Measurements from ENCODE around the gene TMEM26. TPM values are rescaled to one million over a fixed set of nuclear protein-coding genes. Genes with fewer than 3 reads are reported as not detected.

The TMEM26 gene
- total RNA-seq, 2 experiments from 2014 or later: not detected

GRCh38 chr10:61471491-61471890 lies 18.3 kb upstream of the TMEM26 start:
- Mint-ChIP-seq H3K9me3 (no peaks in the 10 kb centered on the region), H3K36me3 (ENCODE audit: low read depth) (no peaks in the 10 kb centered on the region), H3K4me3 (no peak overlapping the region), H3K4me1 (no peaks in the 10 kb centered on the region), H3K27me3 (no peaks in the 10 kb centered on the region), H3K27ac (no peak overlapping the region)
- ChIA-PET POLR2A (no interaction called here), CTCF (no interaction called here)
- no peak for DNase-seq

GRCh38 chr10:61470740-61471139 lies 17.6 kb upstream of the TMEM26 start:
- Mint-ChIP-seq H3K4me3 (no peak overlapping the region), H3K27ac (no peak overlapping the region), H3K9me3 (no peaks in the 10 kb centered on the region), H3K36me3 (ENCODE audit: low read depth) (no peaks in the 10 kb centered on the region), H3K27me3 (peaks cover under 1% of the 10 kb centered on the region), H3K4me1 (no peaks in the 10 kb centered on the region)
- no peak for DNase-seq
- ChIA-PET CTCF (no interaction called here), POLR2A (no interaction called here)

- Mint-ChIP-seq H3K36me3 (ENCODE audit: low read depth) (no peaks in the 10 kb centered on the region), H3K27ac (no peak overlapping the region), H3K4me3 (no peak overlapping the region), H3K9me3 (no peaks in the 10 kb centered on the region), H3K4me1 (no peaks in the 10 kb centered on the region), H3K27me3 (peaks cover 1% of the 10 kb centered on the region)
- no peak for DNase-seq
- ChIA-PET CTCF (no interaction called here), POLR2A (no interaction called here)
Observed at GRCh38 chr10:61465901-61466632, 12.9 kb upstream of the TMEM26 start.

- no peak for DNase-seq
- Mint-ChIP-seq H3K4me3 (no peak overlapping the region), H3K27me3 (peaks cover 1% of the 10 kb centered on the region), H3K4me1 (no peaks in the 10 kb centered on the region), H3K9me3 (no peaks in the 10 kb centered on the region), H3K27ac (no peak overlapping the region), H3K36me3 (ENCODE audit: low read depth) (no peaks in the 10 kb centered on the region)
- POLR2A ChIA-PET: no interaction called here
- CTCF ChIA-PET: no interaction called here
Observed at GRCh38 chr10:61465171-61465496, 12.0 kb upstream of the TMEM26 start.

- Mint-ChIP-seq H3K4me3 (no peak overlapping the region), H3K9me3 (no peaks in the 10 kb centered on the region), H3K27me3 (peaks cover 1% of the 10 kb centered on the region), H3K27ac (no peak overlapping the region), H3K36me3 (ENCODE audit: low read depth) (no peaks in the 10 kb centered on the region), H3K4me1 (no peaks in the 10 kb centered on the region)
- ChIA-PET POLR2A (no interaction called here), CTCF (no interaction called here)
- DNase-seq: no peak
Observed at GRCh38 chr10:61464461-61465170, 11.4 kb upstream of the TMEM26 start.

GRCh38 chr10:61463035-61463909 lies 10.1 kb upstream of the TMEM26 start:
- Mint-ChIP-seq H3K9me3 (no peaks in the 10 kb centered on the region), H3K4me1 (no peaks in the 10 kb centered on the region), H3K27me3 (peaks cover 3% of the 10 kb centered on the region), H3K36me3 (ENCODE audit: low read depth) (no peaks in the 10 kb centered on the region), H3K4me3 (no peak overlapping the region), H3K27ac (no peak overlapping the region)
- no peak for DNase-seq
- ChIA-PET CTCF (no interaction called here), POLR2A (no interaction called here)

- Mint-ChIP-seq H3K4me3 (no peak overlapping the region), H3K4me1 (no peaks in the 10 kb centered on the region), H3K27ac (no peak overlapping the region), H3K36me3 (ENCODE audit: low read depth) (no peaks in the 10 kb centered on the region), H3K9me3 (no peaks in the 10 kb centered on the region), H3K27me3 (peaks cover 9% of the 10 kb centered on the region)
- ChIA-PET POLR2A (no interaction called here), CTCF (no interaction called here)
- no peak for DNase-seq
Observed at GRCh38 chr10:61460835-61461234, 7.7 kb upstream of the TMEM26 start.

GRCh38 chr10:61458031-61458430 lies 4.8 kb upstream of the TMEM26 start:
- CTCF ChIA-PET: no interaction called here
- Mint-ChIP-seq H3K27ac (no peak overlapping the region), H3K4me1 (no peaks in the 10 kb centered on the region)

GRCh38 chr10:61456095-61456789 lies 3.1 kb upstream of the TMEM26 start:
- H3K36me3 Mint-ChIP-seq (ENCODE audit: low read depth): no peaks in the 10 kb centered on the region
- no peak overlapping the region for H3K27ac Mint-ChIP-seq
- H3K4me1 Mint-ChIP-seq: peaks cover 3% of the 10 kb centered on the region
- DNase-seq: no peak
- peaks cover 41% of the 10 kb centered on the region for H3K27me3 Mint-ChIP-seq
- POLR2A ChIA-PET: no interaction called here
- CTCF ChIA-PET: no interaction called here
- no peak overlapping the region for H3K4me3 Mint-ChIP-seq
- H3K9me3 Mint-ChIP-seq: no peaks in the 10 kb centered on the region

More at GRCh38 chr10:61458031-61458430, 4.8 kb upstream of the TMEM26 start:
- POLR2A ChIA-PET: no interaction called here
- Mint-ChIP-seq H3K4me3 (no peak overlapping the region), H3K9me3 (no peaks in the 10 kb centered on the region), H3K36me3 (ENCODE audit: low read depth) (no peaks in the 10 kb centered on the region), H3K27me3 (peaks cover 24% of the 10 kb centered on the region)
- DNase-seq: no peak

- Mint-ChIP-seq H3K36me3 (ENCODE audit: low read depth) (no peaks in the 10 kb centered on the region), H3K4me3 (no peak overlapping the region), H3K4me1 (peaks cover 3% of the 10 kb centered on the region), H3K27me3 (peaks cover 45% of the 10 kb centered on the region), H3K27ac (no peak overlapping the region), H3K9me3 (no peaks in the 10 kb centered on the region)
- CTCF ChIA-PET: no interaction called here
- POLR2A ChIA-PET: no interaction called here
- DNase-seq: no peak
Observed at GRCh38 chr10:61455656-61456055, 2.5 kb upstream of the TMEM26 start.

GRCh38 chr10:61454541-61454940 lies 1.4 kb upstream of the TMEM26 start:
- POLR2A ChIA-PET: no interaction called here
- CTCF ChIA-PET: no interaction called here

GRCh38 chr10:61452151-61452651 lies 980 bp downstream of the TMEM26 start:
- Mint-ChIP-seq H3K9me3 (no peaks in the 10 kb centered on the region), H3K4me1 (peaks cover 3% of the 10 kb centered on the region), H3K27me3 (peaks cover 53% of the 10 kb centered on the region), H3K4me3 (no peak overlapping the region), H3K36me3 (ENCODE audit: low read depth) (no peaks in the 10 kb centered on the region), H3K27ac (no peak overlapping the region)
- no peak for DNase-seq
- CTCF ChIA-PET: no interaction called here
- POLR2A ChIA-PET: no interaction called here

More at GRCh38 chr10:61454541-61454940, 1.4 kb upstream of the TMEM26 start:
- Mint-ChIP-seq H3K9me3 (no peaks in the 10 kb centered on the region), H3K4me3 (no peak overlapping the region), H3K4me1 (peaks cover 3% of the 10 kb centered on the region), H3K27me3 (peaks cover 50% of the 10 kb centered on the region), H3K36me3 (ENCODE audit: low read depth) (no peaks in the 10 kb centered on the region), H3K27ac (no peak overlapping the region)
- DNase-seq: no peak

GRCh38 chr10:61451357-61451756 lies 1.8 kb downstream of the TMEM26 start:
- POLR2A ChIA-PET: no interaction called here
- CTCF ChIA-PET: no interaction called here
- Mint-ChIP-seq H3K27me3 (peaks cover 52% of the 10 kb centered on the region), H3K4me3 (no peak overlapping the region), H3K36me3 (ENCODE audit: low read depth) (no peaks in the 10 kb centered on the region), H3K27ac (no peak overlapping the region), H3K9me3 (no peaks in the 10 kb centered on the region), H3K4me1 (peaks cover 3% of the 10 kb centered on the region)
- DNase-seq: no peak
